HG02678 (cell line): ENCODE results near the gene SLC22A1.
A peak's percentile ranks its signal among the peaks of the same experiment; 100 is the strongest.

ENCODE experiments used
- ATAC-seq: cut with Tn5 transposase; IDR thresholded peaks from one replicate; pipeline ENCODE4 v1.9.1; 2021; ENCODE audit warnings: mild to moderate bottlenecking, moderate library complexity; ENCODE audit not compliant: unreplicated experiment

Gene SLC22A1

GRCh38 chr6:160167604-160168399, 46.2 kb downstream of the SLC22A1 start:
- ATAC-seq = no peak

DNA sequence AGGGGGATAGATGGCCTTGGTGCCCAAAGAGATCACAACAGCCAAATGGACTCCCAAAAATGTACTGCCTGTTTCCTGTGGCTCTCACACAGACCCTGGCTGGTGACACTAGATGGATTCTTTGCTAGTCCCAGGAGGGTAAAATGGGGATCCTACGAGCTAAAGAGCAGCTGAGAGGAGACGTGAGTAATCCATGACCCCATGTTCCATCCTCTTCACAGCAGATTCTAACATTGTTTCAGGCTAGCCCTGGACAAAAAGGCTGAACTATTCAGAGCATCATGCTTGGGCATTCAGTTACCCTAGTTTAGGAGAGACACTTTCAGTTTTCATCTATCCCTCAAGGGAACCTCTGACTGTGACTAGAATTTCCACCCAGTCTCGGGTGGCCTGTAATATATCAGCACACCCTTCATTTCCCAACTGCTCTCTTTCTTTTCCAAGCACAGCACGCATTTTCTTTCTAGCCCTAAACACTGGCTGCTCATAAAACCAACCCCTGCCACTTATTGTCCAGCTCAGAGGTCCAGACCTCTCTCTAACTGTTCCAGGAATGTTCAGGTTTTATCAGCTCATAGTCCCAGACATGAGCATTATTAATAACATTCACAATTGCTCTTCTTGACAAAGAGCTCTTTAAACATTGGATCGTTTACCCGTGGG, 48.5 kb downstream of the SLC22A1 start:
- ATAC-seq = no peak

DNA sequence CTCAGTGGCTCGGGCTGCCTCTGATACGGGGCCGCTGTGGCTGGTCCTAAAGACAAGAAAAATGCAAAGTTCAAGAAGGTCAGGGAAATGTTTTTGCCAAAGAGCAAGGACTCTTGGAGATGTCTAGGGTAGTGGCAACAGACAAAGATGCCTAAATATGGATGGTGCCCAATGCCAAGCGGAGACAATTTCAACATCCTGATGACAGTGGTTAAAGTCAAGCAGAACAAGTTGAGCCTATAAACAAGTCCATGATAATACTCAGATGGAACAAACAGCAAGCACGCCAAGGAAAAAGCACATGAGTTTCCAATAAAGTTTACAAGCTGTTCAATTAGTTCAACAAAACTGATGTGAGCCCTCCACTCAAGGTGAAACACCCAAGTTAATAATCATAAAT, 51.1 kb downstream of the SLC22A1 start:
- no peak for ATAC-seq

- no peak for ATAC-seq
Measured at GRCh38 chr6:160173806-160174527, 52.4 kb downstream of the SLC22A1 start.

GRCh38 chr6:160174681-160175080, 53.1 kb downstream of the SLC22A1 start:
- ATAC-seq = no peak

DNA sequence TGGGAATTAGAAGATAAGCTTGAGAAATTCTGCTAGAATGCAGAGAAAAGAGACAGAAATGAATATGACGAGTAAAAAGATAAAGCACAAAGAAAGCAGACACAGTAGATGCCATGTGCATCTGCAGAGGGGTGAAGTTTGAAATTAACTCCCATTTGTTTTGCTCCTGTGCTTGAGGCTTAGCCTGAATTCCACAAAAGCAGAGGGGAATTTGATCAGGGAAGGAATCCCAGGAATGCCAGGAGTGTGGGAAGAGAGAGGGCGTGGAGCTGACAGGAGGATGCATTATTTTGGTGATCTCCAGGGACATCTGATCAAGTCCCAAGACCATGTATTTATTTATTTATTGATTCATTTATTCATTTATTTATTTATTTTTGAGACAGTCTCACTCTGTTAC, 55.6 kb downstream of the SLC22A1 start:
- ATAC-seq = no peak

GRCh38 chr6:160178271-160178670, 56.7 kb downstream of the SLC22A1 start:
- ATAC-seq = no peak

- no peak for ATAC-seq
Measured at GRCh38 chr6:160180706-160181105, 59.1 kb downstream of the SLC22A1 start.

- no peak for ATAC-seq
Measured at GRCh38 chr6:160188773-160189172, 67.2 kb downstream of the SLC22A1 start.

- no peak for ATAC-seq
Measured at GRCh38 chr6:160190081-160190480, 68.5 kb downstream of the SLC22A1 start.

DNA sequence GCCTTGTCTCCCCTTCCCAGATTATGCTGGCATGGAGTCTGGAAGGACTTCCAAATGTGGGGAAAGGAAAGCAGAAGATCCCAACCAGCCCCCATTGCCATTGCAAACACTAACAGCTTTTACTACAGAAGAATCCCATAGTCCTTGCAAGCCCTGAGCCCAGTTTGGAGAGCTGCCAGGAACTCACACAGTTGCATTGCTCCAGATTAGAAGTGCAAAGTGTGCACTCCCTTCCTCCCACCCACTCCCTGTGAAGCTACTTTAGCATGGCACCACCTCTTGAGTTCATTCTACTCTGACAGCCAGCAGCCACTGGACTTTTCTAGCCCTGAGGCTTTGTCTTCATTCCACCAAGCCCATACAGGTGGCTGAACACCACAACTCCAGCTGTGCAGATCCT, 69.4 kb downstream of the SLC22A1 start:
- no peak for ATAC-seq

DNA sequence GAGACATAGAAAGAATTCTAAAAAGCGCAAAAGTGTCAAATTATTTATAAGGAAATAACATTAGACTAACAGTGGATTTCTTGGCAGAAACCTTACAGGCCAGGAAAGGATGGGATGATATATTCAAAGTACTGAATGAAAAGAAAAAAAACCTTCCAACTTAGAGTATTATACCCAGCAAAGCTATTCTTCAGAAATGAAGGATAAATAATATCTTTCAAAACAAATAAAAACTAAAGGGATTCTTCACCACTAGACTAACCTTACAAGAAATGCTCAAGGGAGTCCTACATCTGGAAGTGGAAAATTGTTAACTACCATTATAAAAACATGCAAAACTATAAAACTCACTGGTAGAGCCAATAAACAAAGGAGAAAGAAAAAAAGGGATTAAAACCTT, 71.2 kb downstream of the SLC22A1 start:
- ATAC-seq = no peak

DNA sequence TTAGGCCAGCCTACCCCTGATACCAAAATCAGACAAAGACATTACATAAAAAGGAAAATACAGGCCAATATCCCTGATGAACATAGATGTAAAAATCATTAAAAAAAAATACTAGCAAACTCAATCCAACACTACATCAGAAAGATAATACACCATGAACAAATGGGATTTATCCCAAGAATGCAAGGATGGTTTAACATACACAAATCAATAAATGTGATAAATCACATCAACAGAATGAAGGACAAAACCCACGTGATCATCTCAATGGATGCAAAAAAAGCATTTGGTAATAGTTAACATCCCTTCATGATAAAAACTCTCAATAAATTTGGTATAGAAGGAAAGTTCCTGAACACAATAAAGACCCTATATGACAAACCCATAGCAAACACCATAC, 73.2 kb downstream of the SLC22A1 start:
- no peak for ATAC-seq

DNA sequence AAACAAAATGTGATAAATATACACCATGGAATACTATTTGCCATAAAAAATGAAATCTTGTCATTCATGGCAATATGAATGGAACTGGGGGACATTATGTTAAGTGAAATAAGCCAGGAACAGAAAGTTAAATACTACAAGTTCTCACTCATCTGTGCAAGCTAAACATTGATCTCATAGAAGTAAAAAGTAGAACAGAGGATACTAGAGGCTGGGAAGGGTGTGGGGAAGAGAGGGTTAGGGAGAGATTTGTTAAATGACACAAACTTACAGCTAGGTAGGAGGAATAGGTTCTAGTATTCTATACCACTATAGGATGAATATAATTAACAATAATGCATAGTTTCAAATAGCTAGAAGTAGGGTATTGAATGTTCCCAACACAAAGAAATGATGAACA, 76.0 kb downstream of the SLC22A1 start:
- ATAC-seq = no peak

DNA sequence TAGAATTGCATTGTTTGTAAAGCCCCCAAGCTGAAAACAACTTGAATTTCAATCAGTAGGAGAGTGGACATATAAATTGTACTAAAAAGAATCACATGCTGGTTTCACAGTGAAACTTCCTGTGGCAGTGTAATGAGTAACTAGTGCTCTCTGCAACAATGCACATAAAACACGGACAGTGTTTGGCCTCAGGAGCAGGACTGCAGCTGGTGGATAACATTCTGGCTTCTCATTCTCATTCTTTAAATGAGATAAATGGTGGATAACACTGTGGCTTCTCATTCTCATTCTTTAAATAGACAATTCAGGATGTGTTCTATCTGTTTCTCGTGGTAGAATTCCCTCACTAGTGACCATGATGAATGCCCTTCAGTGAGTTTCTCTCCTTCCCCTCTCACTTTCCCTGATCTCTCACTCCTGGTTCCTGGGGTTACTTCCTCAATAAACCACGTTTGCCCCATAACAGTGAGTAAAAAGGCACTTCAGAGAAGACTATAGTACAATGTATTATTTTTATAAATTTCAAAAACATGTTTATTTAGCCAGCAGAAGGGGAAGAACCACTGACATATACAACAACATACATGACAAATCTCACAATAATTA, 77.1 kb downstream of the SLC22A1 start:
- ATAC-seq = peak; percentile 94

- no peak for ATAC-seq
Measured at GRCh38 chr6:160201061-160201460, 79.4 kb downstream of the SLC22A1 start.

- no peak for ATAC-seq
Measured at GRCh38 chr6:160202411-160202810, 80.8 kb downstream of the SLC22A1 start.

- ATAC-seq = no peak
Measured at GRCh38 chr6:160203076-160203475, 81.5 kb downstream of the SLC22A1 start.

- no peak for ATAC-seq
Measured at GRCh38 chr6:160203522-160203921, 81.9 kb downstream of the SLC22A1 start.

DNA sequence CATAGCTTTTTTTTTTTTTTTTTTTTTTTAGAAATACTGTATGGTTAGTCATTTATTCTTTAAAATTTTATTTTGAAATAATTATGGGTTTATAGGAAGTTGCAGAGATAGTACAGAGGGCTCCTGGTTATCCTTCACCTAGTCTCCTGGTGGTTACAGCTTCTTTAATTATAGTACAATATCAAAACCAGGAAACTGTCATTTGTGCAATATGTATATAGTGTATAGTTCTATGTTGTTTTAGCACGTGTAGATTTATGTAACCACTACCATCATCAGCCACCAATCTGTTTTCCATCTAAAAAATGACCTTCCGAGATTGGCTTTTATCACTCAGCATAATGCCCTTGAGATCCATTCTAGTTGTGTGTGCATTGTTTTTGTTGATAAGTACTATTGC, 82.3 kb downstream of the SLC22A1 start:
- ATAC-seq = no peak

GRCh38 chr6:160204710-160205109, 83.1 kb downstream of the SLC22A1 start:
- no peak for ATAC-seq
